Right kidney (tissue), 1 donor: Measurements from ENCODE around the gene B3GAT2.

Source experiments
- DNase-seq: peaks from one replicate; pipeline ENCODE4 v3.0.0-alpha.2; 2016

B3GAT2 gene

DNA sequence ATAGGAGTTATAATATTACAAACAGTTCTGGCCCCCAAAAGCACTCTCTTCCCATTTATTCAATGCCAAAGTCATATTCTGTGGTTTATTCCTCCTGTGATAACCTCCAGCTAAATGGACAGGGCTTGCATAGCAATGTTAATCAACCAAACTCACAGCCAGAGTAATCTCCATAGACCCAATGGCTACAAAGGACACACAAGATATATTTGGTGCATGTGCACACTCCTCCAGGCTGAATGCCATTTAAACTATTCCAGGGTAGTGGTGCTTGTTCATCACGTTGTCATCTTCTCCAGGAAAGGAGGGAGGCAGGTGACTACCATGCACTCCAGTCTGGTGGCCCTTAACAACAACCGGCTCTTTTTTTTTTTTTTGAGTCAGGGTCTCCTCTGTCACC lies 56.8 kb downstream of the B3GAT2 start:
- DNase-seq, result no peak

DNA sequence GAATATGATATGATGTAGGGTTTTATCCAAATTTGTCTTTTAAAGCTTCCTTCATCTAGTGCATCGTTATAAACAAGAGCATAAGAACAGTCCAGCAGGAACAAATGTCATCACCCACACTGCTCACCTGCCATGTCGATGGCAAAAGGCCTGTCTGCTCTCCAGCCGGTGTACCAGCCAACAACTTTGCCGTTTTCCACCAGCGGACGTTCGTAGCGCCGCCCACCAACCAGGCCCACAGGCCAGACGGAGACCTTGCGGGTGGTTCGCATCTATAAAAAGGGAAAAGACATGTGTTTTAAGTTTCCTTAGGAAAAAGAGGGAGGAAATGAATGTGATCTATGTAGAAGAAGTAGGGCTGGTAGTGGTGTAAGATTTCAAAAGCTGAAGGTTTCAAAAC lies 62.9 kb downstream of the B3GAT2 start:
- DNase-seq, result no peak

DNA sequence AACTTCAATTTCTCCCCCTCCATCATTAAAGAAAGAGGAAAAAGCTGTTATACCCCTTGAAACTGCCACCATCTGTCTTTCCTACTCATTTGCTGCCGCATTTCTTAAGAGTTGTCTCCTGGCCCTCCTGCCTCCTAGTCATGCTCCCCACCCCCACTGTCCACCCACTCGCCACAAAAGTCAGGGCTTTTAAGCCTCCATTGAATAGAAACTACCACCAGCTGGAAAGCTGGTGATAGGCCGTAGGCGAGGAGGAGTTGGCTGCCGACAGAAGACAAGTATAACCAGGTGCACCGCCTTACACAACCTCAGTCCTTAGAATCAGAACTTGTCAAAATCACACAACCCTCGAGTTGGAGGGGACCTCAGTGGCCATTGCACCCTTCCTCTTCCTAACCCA lies 67.6 kb downstream of the B3GAT2 start:
- no peak for DNase-seq

DNA sequence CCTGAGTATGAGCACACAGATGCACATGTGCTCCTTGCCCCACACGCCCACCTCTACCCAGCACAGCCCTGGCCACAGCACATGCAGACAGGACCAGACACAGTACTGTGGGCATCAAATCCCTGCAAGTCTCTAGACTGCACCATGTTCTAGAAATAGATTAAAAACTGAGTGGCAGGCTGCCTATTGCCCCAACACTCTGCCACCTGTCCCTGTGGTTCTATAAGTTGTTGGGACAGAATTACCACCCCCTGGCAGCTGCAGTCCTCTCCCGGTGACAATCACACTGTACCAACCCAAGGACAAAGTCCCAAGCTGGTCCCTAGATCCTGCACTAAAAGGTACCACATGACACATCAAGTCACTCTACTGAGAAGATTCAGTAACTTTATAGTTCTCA lies 70.2 kb downstream of the B3GAT2 start:
- DNase-seq, result no peak

DNA sequence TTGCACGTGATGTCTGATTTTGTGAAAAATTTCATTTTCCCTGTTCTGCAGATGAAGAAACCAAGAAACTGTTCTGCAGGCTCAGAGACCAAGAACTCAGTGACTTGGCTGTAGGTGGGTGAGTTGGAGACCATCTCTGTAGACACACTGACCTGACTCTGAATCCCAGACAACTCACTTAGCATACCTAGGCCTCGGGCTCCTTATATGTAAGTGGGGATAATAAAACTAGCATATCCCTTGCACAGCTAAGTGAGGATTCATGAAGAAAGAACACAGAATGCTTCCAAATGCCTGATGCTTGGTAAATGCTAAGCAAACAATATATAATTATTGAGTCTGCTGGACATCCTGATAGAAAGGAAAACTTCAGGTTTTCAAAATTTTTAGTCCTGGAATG lies 70.8 kb downstream of the B3GAT2 start:
- no peak for DNase-seq

DNA sequence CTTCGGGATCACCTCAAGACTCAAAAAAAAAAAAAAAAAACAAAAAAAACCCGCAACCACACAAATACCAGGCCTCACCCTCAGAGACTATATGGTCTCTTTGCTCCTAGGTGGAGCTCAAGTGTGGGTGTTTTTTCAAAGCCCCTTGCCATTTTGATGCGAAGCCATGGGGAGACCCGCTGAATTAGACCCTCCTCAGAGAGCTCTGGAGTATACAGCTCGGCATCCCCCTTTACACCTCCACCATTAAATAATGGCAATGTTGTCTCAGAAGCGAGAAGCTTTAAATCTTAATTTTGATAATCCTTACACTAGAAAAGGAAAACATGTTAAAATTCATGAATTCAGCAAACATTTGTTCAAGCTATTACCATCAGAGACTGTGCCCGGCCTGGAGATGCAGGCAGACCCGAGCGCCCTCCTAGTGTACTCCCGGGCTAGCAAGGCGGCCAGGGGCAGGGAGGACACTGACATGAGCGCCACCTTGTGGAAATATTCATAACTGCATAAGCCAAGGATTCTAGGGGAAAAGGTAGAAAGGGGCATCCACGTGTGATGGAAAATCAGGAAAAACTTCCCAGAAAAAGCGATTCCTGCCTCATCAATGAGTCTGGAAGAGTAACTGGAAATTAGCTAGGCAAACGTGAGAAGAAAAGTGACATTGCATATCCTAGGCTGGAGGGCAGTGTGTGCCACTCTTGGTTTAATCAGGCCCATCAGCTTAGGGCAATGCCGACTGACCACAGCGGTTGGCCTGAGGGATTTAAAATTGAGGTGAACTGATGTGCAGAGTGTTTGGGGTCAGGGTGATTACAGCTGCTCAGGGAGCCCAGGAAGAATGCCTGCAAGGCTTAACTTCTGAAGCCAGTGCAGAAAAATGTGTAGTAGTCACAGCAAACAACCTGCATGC lies 72.5 kb downstream of the B3GAT2 start:
- DNase-seq, result peak; percentile 55

DNA sequence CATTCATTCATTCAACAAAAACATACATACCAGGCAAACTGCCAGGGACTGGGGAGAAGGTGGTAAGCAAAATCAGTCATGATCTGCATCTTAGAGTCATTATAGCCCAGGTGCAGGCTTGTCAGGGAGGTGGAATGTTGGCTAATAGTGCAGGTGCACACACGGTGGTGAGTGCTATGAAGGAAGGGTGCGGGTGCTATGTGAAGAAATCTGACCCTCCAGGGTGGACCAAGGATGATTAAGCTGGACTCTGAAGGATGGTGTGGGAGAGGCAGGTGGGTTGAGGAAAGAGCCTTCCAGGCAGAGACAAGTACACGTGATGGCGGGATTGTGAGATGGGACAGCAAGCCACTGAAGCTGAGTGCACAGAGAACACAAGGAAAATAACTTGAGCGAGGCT lies 77.4 kb downstream of the B3GAT2 start:
- no peak for DNase-seq

DNA sequence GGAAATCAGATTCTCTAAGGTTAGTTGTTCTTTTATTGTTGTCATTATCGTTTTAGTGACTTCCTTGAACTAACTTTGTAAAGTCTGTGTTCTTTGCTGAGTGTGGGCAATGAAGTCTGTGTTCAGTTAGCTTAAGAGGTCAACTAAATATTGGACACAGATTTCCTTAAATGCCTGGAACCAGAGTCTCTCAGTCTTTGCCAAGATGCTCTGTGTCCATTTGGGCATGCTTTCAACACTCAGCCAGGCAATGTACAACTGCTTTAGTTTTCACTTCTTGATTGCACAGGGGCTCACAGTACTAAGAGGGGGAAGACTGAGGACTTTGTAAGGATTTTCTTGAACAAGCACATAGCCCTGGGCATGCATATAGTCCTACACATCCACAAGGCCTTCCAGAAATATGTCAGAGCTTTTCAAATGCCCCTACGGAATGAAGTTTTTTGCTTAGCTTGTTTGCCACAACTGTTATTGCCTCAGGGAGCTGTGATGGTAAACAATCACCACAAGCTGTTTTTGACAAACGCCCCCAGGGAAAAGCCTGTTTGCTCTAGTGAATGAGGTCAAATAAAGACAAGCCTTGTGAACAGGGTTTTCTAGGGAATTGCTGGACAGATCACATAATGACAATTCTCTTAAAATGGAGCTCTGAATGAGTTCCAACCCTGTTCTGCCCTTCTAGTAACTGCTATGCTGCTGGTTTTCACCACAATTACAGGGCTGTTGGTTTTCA lies 82.5 kb downstream of the B3GAT2 start:
- no peak for DNase-seq

DNA sequence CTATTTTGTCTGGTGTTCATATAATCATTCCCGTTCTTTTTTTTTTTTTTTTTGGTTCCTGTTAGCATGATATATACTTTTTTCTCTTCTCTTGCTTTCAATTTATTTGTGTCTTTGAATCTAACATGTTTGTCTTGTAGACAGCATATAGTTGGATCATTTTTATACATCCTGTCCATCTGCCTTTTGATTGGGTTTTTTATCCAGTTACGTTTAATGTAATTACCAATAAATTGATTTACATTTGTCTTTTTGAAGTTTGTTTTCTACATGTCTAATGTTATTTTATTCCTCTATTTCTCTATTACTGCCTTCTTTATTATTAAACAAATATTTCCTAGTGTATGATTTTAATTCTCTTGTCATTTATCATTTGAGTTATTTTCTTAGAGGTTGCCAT lies 84.4 kb downstream of the B3GAT2 start:
- DNase-seq, result no peak

DNA sequence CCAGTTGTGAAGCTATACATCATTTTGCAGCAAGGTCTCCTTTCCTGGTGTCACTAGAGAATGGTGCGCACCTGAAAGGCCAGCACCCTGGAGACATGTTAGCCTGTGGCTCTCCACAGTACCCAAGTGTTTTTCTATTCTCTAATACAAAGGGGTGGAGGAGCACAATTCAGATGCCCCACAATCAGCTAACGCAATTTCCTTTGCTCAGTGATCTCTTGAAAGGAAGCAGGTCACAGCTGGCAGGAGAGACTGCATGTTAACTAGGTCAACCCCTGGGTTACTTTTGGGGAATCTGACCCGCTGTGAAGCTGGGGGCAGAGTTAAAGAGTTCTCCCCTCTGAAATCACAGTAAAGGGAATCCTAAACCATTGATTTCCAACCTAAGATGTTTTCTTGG lies 92.5 kb downstream of the B3GAT2 start:
- DNase-seq, result no peak

DNA sequence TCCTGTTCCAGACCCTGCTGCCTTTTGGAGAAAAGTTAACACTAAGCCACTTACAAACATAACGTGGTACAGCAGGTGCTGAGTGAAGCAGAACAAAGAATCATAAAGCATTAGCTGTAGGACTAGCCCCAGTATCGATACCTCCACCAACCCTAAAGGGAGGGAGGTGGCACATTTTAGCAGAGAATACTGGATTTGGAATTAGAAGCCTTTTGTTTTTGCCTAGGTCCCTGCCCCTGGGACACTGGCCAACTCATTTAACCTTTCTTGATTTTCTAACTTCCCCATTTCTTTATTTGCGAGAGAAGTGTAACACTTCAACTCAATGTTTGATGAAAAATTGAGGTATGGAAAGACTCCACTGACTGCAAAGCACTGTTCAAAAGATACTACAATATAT lies 93.5 kb downstream of the B3GAT2 start:
- DNase-seq, result no peak

DNA sequence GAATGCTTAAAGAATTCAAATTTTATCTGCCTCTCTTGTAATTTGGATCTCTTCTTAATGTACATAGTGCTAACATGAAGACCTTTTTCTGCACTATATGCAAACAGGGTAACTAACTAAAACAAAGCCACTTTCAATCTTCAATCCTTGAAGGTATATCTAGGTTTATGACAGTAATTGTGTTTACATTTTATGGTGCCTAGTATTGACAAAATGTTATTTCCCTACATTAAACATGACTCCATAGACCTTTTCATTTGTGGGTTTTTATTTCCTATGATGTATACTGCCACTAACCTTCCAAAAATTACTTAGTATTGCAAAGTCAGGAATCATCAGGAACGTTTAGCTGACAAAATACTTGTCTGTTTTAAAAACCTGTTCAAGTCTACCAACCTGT lies 95.9 kb downstream of the B3GAT2 start:
- DNase-seq, result no peak

DNA sequence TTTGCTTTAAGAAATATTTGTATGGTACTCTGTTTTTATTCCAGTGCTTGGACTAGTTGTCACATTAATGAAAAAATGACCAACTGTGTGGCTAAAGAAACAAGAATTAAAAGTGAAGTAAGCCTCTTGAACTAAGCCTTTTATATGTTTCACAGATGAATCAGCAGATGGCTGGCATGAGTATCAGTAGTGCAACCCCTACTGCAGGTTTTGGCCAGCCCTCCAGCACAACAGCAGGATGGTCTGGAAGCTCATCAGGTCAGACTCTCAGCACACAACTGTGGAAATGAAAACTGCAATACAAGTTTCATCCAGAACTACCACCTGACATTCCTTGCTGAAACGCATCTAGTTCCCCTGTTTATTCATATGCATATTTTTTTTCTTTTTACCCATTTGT lies 96.8 kb downstream of the B3GAT2 start:
- DNase-seq, result no peak

DNA sequence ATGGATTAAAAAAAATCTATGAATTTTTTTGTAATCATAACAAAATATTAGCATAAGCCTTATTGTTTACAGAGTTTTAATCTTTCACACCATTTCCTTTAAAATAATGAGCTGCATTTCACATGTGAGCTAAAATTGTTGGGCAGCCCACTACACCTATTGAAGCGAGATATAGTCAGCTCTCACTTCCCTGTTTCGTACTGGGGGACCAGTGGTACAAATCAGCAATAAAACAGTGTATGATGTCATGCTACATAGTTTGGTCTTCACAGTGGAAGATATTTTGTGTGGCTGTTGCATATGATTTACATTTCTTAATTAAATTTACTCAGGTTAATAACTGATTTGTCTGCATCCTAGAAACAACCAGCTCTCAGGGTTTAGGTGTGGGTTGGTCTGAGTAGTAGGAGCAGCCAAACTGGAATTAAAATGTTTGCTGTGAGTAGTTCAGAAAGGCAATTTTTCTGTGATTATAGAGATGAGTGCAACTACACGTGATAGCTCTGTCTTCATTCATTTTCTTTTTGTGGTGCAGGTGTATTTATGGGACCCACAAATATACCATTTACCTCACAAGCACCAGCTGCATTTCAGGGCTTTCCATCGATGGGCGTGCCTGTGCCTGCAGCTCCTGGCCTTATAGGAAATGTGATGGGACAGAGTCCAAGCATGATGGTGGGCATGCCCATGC lies 99.3 kb downstream of the B3GAT2 start:
- no peak for DNase-seq

DNA sequence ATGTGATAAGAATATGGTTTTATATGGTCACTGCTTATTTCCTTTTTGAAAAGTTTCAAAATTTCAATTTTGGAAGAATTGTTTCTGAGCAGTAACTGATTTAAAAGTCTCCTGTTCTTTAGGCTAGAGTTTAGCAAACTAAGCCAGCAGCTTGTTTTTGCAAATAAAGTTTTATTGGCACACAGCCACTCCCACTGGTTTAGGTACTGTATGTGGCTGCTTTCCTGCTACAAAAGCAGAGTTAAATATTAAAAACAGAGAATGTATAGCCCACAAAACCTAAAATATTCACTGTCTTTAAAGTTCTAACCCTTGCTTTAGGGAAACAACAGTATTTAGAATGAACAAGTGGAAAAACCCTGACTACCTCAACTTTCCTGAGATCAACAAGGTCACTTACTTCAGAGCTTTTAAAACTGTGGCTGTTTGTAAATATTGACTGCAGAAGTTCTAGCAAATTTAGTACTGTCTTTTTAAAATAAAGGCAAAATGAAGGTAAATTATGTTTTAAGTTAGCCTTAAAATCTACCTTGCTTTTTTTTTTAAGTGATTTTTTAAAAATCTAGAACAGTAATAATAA lies 104.1 kb downstream of the B3GAT2 start:
- DNase-seq, result no peak

DNA sequence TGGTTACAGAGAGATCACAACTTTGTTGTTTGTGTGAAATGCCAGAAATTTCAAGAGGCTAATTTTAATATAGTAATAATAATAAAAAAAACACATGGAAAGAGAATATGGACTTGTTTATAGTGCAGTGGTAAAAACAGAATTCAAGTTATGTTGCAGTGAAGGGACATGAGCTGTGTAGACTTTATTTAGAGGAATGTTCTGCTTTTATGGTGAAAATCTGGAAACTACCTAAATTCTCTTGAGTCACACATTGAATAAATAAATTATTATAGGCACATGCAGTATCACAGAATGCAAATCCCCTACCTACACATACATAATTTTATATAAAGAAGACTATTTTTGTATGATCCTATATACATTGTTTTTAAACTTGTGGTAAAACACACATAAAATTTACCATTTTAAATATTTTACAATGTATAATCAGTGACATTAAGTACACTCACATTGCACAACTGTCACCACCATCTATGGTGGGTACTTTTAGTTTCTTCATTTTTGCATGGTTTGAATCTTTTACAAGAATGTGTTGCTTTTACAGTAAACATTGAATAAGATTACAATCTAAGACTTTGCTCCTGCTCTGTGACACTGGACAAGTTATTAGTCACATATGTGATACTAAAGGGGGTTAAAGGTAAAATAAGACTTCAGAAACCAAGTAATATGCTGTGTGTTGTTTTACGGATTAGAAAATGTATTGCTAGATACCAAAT lies 107.4 kb downstream of the B3GAT2 start:
- no peak for DNase-seq

DNA sequence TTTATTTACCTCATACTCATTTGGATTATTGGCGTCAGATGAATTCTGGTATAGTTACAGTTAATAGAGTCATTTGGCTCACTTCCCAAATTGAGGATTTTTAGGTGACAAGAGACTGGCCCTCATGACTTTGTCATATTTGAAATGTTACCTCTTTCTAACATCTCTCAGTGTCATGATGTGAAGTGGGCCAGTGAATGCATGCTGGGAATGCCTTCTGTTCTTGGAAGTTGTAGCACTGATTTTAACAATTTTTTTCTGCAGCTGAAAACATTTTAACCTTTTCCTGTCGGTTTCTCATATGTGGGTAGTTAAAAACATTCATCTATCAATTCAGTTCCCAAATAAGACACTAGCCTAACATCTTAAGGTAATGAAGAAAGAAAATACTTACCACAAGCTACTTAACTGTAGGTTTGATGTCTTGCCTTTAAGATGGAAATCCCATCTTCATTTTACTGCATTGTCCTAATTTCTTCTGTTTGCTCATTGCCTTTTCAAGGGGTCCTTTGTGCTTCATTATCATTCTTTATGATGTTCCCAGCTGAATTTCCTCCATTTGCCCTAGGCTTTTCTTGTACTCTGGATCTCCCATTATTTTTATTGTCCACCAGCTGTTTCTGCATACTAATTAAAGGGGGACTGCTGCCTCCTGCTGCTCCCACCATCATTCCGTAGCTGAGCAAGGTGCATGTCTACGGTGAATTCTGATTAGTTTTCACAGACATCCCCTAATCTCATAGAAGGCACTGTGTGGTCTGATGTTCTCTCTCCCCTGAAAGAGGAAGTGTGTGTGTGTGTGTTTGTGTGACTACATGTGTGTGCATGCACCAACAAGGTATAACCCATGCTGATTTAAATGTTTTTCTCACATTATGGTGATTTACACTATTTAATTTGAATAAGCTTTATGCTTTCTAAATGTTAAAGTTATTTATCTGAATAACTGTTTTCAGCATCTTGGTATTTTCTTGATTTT lies 109.5 kb downstream of the B3GAT2 start:
- no peak for DNase-seq

DNA sequence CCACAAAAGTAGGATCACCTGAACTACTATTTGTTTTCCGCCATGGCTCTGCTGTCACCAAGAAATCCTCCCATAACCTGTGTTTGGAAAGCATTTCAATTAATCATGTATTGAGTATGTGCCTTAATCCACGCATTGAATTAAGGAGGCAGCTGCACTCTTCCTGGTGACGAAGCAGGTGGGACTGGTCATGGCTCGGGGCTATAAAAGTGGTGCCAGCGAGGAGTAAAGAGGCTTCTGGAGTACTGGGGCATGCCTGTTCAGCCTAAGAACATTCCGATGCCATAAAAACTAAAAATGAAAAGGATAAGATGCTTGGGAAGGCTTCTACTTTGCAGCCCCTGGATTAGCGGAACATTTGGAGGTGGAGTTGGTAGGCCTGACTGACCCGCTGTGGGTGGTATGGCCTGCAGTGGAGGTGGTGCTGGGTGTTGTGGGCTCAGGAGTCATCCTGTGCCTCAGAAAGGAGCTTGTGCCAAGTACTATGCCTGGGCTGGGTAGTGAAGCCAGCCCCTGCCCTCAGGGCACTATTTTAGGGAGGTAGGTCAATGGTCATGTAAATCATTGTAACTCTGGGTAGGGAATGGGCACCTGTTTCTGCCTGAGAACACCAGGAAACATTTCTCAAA lies 110.5 kb downstream of the B3GAT2 start:
- DNase-seq, result no peak

DNA sequence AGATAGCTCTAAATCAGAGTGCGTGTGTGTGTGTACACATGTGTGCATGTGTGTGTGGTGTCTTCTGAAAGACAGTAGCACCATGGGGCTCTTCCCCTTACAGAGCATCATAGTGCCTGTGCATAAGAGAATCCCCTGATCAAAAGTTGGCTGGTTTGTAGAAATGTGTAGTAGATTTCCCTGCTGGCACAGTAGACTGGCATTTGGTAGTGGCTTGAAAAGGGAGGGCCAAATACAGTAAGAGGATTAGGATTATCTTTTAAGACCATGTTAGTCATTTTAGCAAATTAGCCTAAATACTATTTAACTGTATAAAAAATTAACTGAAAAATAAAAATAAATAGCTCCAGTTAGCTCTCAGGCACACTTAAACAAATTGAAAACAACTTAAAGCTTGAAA lies 112.6 kb downstream of the B3GAT2 start:
- DNase-seq, result no peak

DNA sequence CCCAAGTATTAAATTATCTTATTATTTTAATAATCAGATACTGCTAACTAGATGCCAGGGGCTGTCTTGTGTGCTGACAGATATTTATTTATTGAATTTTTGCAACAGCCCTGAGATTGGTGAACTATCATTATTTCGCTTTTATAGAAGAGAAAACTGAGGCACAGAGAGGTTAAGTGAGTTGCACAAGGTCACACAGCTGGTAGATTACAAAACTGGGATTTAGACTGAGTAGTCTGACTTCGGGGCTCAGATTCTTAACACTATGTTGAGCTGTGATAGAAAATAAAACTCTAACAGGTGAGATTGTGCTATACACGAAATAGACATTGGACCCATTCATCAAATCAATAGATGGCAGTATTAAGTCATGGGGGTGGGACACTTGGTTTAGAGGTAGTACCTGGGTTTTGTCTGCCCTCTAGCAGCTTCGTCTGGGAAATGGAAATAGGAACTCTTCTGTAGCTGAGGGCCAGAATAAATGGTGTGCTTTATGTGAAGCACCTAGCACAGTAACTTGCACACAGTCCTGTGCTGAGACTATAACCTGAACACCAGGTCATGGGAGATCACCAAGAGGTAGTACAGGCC lies 113.4 kb downstream of the B3GAT2 start:
- DNase-seq, result no peak
